ENCODE data around the gene GJD2.

The GJD2 gene

DNA sequence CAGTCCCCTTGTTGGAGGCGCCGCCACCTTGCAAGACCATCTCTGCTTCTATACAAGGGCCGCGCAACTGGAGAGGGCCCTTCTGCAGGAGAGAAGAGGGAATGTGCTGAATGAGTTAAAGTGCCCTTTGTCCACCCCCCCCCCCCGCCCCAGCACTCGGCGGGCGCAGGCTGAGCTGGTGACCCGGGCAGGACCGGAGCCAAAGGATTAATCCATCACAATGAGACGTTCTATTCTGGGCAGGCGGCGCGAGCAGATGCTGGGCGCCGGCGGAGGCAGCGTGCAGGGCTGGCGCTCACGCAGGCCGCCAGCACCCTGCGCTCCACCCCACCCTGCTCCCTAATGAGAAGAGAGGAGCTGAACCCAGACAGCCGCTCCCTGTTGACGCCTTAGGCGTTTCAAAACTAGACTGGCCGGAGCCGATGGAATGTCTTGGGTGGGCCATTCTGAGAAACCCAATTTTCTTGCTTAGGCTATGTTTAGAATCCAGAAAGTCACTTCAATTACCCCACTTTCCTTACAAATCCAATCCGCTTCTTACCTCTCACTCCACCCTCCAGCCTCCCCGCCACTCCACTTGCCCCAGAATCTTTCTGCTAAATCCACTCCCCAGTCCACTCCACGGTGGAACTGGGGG is 32.9 kb downstream of the GJD2 start:
- DNase-seq: no peak

DNA sequence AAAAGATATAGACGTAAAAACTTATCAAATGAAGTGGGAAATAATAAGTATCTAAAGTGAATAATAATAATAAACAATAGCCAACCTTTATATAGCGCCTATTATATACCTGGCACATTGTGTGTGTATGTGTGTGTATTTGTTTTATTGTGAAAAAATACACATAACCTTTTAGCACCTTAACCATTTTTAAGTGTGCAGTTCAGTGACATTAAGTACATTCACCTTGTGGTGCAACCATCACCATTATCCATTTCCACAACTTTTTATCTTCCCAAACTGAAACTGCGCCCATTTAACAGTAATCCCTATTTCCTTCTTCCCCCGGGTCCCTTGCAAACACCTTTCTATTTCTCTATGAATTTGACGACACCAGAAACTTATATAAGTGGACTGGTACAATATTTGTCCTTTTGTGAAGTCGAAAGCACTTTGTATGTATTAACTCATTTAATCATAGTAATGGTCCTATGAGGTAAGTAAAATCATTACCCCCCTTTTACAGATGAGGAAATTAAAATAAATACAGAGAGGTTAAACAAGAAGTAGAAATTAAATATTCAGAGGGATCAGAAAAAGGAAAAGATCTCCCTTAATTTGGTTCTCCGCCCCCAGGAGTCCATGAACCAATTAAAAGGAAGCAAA is 33.5 kb downstream of the GJD2 start:
- no peak for DNase-seq

DNA sequence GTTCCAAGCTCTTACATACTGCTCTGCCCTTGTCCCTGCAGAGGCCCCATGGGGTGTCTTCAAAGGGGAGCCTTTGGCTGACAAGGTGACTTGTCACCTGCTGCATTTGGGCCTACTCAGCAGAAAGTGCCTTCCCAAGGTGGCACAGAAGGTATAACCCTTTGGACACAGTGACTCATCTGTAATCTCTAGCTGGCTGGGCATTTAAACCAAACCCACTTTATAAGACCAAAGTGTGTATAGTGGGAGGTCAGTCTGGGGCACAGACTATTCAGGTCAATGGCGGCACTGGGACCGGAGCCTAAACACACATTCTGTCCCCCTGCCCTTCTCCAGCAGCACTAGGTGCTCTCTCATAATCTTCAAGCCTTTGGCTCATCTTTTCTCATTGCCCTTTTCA is 35.1 kb downstream of the GJD2 start:
- no peak for DNase-seq

DNA sequence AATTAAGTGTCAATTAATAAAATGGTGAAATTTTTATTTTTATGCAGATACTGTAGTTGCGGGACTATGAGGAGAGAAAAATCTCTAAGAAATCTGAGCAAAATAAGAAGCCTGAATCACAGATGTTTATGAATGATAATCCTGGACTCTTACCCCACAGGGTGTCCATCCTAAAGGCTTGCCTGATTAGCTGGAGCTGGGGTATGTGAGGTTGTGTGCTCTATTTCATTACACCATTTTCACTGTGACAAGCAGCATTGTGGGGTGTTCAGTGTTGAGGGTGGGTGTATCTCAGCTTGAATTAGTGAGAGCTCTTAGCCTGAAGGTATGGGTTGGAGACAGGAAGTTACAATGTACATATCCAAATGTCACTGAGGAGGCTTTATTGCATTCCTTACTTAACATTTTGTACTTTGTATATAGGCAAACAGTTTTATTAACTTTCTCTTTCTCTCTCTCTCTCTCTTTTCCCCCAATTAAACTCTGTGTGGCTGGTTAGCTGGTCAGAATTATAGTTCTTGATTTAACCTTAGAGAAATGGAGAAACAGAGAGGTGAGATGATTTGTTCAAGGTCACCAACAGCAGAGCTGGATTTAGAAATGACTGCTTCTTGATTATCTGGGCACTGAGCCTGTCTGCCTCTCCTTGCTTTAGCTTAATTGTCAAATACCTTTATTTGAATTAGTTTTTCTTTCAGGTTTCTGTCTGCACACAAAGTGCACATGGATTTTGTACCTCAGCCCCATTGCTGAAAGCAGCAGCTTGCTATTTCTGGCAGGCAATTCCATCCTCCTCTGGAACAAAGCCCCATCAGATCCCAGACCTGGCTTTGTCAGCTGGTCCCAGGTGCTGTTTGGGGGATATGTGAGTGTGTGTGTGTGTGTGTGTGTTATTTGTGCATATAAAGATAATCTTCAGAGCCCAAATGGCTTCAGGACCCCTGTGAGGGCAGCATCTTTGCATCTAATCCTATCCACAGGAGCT is 35.8 kb downstream of the GJD2 start:
- DNase-seq: no peak

DNA sequence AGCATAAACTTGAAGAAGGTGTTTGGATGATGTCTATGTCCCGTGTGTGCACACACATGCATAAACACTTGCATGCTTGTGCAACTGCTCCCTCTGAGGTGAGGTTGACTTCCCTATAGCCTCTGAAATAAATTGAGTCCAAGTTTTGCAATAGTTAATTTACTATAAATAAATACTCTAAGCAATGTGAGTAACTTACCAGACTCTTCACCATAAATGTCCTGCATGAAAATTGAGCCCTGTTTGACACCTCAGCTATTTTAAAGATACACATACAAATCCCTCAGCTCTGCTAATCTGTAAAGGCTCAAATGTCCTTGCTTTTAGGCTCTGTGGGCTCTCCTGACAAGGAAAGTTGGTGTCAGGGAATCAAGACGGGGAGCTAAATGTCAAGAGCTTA is 37.1 kb downstream of the GJD2 start:
- no peak for DNase-seq

DNA sequence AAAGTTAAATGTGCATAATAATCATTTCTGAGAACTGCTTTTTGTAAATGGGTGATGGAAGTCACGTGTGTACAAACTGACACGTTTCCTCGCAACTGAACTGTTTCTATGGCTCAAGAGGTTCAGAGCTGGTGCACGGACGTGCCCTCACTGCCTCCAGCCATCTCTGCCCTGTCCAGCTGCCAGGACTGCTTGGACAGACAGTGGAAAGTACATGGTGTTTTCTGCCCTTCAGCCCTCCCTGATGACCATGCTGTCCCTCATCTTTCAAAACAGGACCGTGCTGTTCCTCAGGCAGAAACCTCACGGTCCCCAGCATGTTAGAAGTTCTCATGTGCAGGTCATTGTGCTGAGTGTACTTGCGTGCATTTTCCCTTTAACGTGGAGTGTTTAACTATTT is 38.7 kb downstream of the GJD2 start:
- DNase-seq: no peak

DNA sequence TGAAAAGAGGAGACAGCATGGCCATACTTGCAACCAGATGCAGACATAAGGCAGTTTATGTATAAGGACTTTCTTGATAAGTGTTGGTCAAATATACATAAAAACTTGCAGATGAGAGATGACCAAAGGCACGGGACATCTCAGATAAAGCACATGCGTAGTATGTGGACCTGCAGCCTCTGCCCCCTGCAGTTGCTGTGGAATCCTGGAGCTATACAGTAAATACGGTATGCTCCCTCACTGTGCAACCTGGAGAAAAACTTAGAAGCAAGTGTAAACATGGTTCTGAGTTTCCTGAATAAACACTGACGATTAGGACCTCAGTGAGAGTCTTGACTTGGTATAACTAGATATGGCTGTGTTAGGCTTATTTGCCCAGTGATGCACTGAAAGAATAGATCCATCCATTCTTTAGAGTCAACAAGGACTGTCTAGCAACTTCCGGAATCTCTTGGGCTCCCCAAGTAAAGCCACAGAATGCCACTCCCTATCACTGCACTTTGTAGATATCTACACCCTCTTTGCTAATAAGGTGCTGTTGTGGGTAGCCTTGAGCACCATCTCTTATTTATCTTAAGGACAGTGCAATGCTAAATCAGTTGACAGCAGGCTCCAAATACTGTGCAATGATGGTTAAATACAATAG is 40.2 kb downstream of the GJD2 start:
- no peak for DNase-seq

DNA sequence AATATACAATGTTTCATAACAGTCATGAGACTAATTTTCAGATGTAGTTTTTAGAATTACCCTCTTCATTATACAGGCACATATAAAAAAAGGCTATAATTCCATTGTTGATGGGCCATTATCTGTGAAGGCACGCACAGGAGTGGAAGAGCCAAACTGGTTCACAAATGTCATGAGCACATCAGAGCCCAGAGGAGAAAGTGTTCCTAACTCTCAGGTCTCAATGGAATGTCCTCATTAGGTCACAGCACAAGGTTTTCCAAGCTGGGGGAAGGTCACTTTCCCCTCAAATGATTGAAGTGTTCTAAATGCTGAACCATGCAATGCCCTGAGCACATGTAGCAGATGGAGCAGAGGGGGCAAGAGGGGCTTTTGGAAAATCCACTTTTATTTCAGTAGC is 41.2 kb downstream of the GJD2 start:
- DNase-seq: no peak

DNA sequence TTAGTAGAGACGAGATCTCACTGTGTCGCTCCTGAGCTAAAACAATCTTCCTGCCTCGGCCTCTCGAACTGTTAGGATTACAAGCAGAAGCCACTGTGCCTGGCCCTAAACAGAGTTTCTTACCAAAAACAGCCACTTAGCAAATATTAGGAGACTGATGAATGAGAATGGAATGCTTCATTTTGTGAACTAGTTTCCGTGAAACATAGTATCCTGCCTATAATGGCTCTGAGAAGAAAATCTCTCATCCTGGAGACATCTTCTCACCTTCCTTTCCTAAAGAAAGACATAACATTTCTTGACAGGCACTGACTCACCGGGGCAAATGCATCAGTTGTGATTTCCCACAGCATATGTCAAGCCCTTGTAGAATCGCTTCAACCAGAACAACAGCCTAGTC is 44.9 kb downstream of the GJD2 start:
- DNase-seq: no peak

DNA sequence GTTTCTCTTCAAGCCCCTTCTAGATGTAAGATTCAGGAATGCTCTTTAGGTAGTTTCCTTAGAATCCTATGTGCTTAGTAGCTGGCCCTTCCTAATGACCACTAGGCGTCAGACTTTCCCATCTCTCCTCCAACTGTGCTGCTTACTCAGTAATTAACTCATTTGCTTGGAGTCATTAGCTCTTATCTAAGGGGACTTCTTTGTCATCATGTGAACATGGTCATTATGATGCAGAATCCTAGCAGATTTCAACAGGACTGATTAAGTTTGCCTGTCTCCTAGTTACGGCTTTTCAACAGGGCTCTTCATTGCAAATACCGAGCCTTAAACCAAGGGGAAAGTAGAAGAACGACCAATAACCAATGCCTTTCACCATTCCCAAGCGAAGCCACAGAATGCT is 46.4 kb downstream of the GJD2 start:
- DNase-seq: no peak

DNA sequence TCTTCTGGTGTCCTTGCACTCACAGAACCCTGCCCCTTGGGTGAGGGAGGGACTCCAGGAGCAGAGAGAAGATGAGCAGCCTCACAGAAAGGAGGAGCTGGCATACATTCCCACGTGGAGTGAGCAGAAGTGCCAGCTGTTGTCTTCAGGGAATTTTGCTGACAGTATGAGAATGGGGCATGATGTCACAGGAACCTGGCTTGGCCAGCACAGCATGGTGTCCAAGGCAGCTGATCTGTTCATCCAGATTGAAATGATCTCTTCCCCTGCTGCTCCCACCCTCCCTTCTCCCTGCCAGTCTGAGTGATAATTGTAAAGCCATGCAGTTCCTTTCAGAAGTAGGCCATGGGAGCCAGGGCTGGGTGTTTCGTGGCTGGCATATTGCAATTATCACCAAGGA is 53.3 kb downstream of the GJD2 start:
- DNase-seq: no peak

Data from NCI-H2107 (cell line).